Neutrophil (primary cell): ENCODE data around the gene KCNQ1.

Source experiments
- H3K27ac ChIP-seq: fragments of 200-600 bp; sonication (generic); 2 replicates; pipeline ENCODE4 v1.5.1; 2016; ENCODE audit warnings: mild to moderate bottlenecking, moderate library complexity
- H3K27me3 ChIP-seq: fragments of 200-600 bp; sonication (generic); 2 replicates; pipeline ENCODE4 v1.6.0; 2016; ENCODE audit warnings: mild to moderate bottlenecking
- H3K36me3 ChIP-seq: fragments of 200-600 bp; sonication (generic); 2 replicates; pipeline ENCODE4 v1.5.1; 2017
- H3K4me1 ChIP-seq, 2 experiments: fragments of 200-600 bp in 1 of 2; sonication (generic) in 1 of 2; 1 replicate in 1 of 2; 2 replicates in 1 of 2; pipeline versions ENCODE4 v1.5.1 to v1.6.1; 2013 to 2016; ENCODE audit warnings: low read depth in 1 of 2, low read length in 1 of 2, mild to moderate bottlenecking in 1 of 2, moderate library complexity in 1 of 2; ENCODE audit not compliant: control insufficient read depth in 1 of 2, insufficient read depth in 1 of 2
- H3K4me3 ChIP-seq, 2 experiments: fragments of 200-600 bp in 1 of 2; sonication (generic) in 1 of 2; 1 replicate in 1 of 2; 2 replicates in 1 of 2; pipeline ENCODE4 v1.5.1; 2013 to 2016; ENCODE audit warnings: low read depth in 1 of 2, low read length in 1 of 2, mild to moderate bottlenecking in 1 of 2, moderate library complexity in 1 of 2
- H3K9me3 ChIP-seq: fragments of 200-600 bp; sonication (generic); 2 replicates; pipeline ENCODE4 v1.5.1; 2016
- TF ChIP-seq, protein P1 (sequence below): fragments of 200-600 bp; sonication (generic); IDR thresholded peaks from 2 replicates; pipeline ENCODE4 v1.5.1; 2016; ENCODE audit warnings: antibody characterized with exemption

Gene KCNQ1

DNA sequence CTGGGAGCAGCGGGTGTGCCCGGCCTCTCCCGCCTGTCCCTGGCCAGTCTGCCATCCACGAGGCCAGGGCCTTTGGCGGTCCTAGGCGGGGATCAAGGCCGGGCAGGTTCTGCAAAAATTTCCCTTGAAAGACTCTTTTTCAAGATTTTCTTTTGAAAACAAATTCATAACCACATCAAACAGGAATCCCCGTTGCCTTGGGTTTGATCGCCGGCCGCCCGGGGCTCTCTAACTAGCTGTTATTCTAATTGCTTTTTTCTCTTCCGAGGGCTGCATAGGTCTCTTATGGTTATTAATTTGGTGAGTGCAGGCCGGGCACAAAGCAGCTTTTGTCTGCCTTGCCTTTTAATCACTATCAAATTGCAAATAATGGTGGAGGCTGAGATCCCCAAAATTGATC lies 398.7 kb downstream of the KCNQ1 start:
- TF ChIP-seq, protein P1, sequence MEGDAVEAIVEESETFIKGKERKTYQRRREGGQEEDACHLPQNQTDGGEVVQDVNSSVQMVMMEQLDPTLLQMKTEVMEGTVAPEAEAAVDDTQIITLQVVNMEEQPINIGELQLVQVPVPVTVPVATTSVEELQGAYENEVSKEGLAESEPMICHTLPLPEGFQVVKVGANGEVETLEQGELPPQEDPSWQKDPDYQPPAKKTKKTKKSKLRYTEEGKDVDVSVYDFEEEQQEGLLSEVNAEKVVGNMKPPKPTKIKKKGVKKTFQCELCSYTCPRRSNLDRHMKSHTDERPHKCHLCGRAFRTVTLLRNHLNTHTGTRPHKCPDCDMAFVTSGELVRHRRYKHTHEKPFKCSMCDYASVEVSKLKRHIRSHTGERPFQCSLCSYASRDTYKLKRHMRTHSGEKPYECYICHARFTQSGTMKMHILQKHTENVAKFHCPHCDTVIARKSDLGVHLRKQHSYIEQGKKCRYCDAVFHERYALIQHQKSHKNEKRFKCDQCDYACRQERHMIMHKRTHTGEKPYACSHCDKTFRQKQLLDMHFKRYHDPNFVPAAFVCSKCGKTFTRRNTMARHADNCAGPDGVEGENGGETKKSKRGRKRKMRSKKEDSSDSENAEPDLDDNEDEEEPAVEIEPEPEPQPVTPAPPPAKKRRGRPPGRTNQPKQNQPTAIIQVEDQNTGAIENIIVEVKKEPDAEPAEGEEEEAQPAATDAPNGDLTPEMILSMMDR: no peak
- Histone ChIP-seq H3K36me3 (peaks cover 11% of the 10 kb centered on the region), H3K4me1 (no peaks in the 10 kb centered on the region), H3K27me3 (no peaks in the 10 kb centered on the region), H3K4me3 (no peak overlapping the region), H3K27ac (no peak overlapping the region), H3K9me3 (no peaks in the 10 kb centered on the region)

DNA sequence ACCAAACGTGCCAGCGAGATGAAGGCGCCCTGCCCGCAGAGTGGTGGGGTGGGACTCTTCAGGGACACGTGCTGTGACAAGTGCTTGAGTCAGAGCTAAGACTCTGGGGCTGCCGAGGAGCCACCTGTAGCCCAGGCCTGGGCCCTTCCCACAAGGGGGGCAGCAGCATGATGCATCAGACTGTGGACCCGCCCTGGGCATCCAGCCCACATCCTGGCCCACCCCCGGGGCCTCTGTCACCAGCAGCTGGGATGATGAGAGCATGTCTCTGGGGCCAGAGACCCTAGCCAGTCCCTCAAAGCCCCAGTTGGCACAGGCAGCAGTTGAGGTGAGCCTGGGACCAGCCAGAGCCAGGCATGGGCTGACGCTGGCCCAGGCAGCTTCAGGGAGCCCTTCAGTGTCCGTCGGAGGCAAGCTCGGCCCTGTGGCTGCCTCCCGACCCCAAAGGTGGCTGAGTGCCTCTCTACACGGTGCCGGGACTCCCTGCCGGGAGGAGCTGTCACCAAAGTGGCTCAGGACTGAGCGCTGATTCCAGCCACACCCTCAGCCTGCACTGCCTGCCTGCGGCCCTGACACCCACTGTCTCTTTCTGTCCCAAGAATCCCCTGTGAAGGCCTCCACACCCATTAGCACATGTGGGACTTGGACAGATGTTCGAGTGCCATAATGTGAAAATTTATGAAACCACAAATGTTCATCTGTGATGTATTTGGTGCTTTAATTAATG lies 399.5 kb downstream of the KCNQ1 start:
- no peak overlapping the region for H3K4me3 ChIP-seq
- H3K36me3 ChIP-seq: peaks cover 16% of the 10 kb centered on the region
- H3K27me3 ChIP-seq: no peaks in the 10 kb centered on the region
- H3K27ac ChIP-seq: no peak overlapping the region
- TF ChIP-seq, protein P1: no peak
- H3K4me1 ChIP-seq: no peaks in the 10 kb centered on the region
- H3K9me3 ChIP-seq: no peaks in the 10 kb centered on the region

DNA sequence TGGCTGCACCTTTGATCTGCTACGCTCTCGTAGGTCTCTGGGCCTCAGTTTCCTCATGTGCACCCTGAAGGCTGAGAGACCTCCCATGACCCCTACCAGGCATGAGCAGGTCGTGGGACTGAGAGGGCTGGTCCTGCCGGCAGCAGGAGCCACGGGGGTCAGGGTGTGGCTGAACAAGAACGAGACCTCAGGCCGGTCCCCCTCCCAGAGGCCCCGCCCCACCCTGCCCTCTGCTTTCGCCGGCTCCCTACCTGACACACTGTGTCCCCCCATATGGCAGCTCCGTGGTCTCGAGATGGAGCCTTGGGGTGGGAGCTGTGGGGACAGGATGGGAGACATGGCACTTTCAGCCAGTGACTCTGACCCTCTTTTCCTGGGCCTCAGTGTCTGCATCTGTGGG lies 400.2 kb downstream of the KCNQ1 start:
- H3K27ac ChIP-seq: no peak overlapping the region
- H3K36me3 ChIP-seq: peaks cover 16% of the 10 kb centered on the region
- no peak overlapping the region for H3K4me3 ChIP-seq
- no peaks in the 10 kb centered on the region for H3K27me3 ChIP-seq
- TF ChIP-seq, protein P1: no peak
- H3K4me1 ChIP-seq: no peaks in the 10 kb centered on the region
- H3K9me3 ChIP-seq: no peaks in the 10 kb centered on the region

DNA sequence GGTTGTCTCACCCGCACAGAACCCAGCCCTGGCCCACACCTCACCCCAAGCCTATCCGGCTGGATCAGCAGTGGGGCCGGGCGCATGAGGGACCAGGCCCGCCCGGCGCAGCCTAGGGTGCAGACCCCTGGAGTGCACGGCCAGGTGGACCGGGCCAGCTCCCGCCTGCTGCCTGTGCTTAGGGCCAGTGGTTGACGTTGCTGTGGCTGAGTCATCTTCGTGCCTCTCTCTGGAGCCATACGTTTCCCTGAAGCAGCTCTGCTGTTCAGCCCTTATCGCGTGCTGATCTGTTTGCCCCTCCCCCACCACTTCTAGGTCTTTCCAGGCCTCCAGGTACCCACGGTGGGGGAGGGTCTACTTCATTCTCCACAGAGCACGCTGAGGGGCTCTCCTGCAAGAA lies 401.2 kb downstream of the KCNQ1 start:
- TF ChIP-seq, protein P1: no peak
- Histone ChIP-seq H3K27me3 (no peaks in the 10 kb centered on the region), H3K4me1 (no peaks in the 10 kb centered on the region), H3K9me3 (no peaks in the 10 kb centered on the region), H3K36me3 (peaks cover 16% of the 10 kb centered on the region), H3K27ac (no peak overlapping the region), H3K4me3 (no peak overlapping the region)

DNA sequence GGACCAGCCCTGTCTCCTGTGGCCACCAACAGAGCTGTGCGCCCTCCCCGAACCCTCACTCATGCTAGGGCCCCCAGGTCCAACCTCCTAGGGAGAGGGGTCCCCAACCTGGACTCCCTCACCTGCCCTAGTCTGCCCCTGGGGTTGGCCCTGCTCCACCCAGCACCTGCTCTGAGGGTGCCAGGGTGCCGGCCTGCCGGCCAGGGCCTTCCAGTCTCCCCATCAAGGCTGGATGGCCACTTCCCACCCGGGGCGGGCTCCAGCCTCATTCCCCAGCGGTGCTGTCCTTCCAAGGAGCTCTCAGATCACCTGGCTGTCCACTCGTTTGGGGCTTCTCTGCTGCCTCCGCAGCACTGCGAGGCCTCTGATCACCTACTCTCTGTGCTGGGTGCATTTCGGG lies 401.7 kb downstream of the KCNQ1 start:
- Histone ChIP-seq H3K27me3 (no peaks in the 10 kb centered on the region), H3K4me3 (no peak overlapping the region), H3K9me3 (no peaks in the 10 kb centered on the region), H3K36me3 (peaks cover 16% of the 10 kb centered on the region), H3K27ac (no peak overlapping the region), H3K4me1 (no peaks in the 10 kb centered on the region)
- TF ChIP-seq, protein P1: no peak
